Measurements from ENCODE around the gene EHBP1L1. TPM values are rescaled to one million over a fixed set of nuclear protein-coding genes. Genes with fewer than 3 reads are reported as not detected.

Gene EHBP1L1
- total and polyA plus RNA-seq, 2 of the 13 experiments (the other 11 are each of a cell fraction or from before 2014, with no cell fraction given), result 8.3 to 10.6 TPM

DNA sequence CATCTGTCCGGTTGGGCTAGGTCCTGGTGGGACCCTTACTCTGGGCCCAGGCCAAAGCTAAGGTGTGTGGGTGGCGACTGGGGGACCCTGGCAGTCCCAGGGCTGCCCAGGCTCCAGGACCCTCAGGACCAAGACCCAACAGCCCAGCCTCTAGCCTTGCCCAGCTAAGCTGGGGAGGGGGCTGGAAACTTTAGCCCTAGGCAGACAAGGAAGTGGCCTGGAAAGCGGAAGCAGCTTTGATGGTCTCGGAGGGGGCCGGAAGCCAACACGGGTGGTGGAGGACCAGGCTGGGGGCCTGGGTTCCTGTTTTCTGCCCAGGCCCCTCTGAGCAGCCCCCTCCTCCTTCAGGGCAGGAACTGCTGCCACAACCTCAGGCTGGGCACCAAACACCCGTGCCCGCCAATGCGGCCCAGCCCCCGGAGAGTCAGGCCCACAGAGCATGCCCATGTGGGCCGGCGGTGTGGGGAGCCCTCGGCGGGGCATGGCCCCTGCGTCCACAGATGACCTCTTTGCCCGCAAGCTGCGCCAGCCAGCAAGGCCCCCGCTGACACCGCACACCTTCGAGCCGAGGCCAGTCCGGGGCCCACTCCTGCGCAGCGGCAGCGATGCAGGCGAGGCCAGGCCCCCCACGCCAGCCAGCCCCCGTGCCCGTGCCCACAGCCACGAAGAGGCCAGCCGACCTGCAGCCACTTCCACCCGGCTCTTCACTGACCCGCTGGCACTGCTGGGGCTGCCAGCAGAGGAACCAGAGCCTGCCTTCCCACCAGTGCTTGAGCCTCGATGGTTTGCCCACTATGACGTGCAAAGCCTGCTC lies 64.8 kb downstream of the EHBP1L1 start:
- Histone ChIP-seq H3K9me3 (ENCODE audit: low read length) (no peaks in the 10 kb centered on the region), H4K20me1 (ENCODE audit: insufficient read depth, low read length) (no peaks in the 10 kb centered on the region), H2AFZ (ENCODE audit: low read length) (no peak overlapping the region), H3K4me1 (ENCODE audit: insufficient read depth, low read length) (peaks cover 50% of the 10 kb centered on the region), H3K27me3 (ENCODE audit: control insufficient read depth in 1 of 2, insufficient read depth in 2 of 2, low read length in 2 of 2) (no peaks in the 10 kb centered on the region), H3K4me3 (replicated peaks in 1 of 3; ENCODE audit: insufficient read depth in 1 of 3, low read depth in 2 of 3, low read length in 3 of 3) (no peak overlapping the region), H3K9ac (ENCODE audit: insufficient read depth, low read depth, low read length) (no peak overlapping the region), H3K79me2 (ENCODE audit: insufficient read depth, low read length) (no peaks in the 10 kb centered on the region), H3K4me2 (ENCODE audit: low read depth, low read length) (no peak overlapping the region), H3K36me3 (replicated peaks in 1 of 2; ENCODE audit: control insufficient read depth in 1 of 2, insufficient read depth in 2 of 2, low read length in 2 of 2) (peaks cover 2 to 15% of the 10 kb centered on the region in 2 experiments; a peak in 2 of 5 replicates), H3K27ac (ENCODE audit: extremely low read length, insufficient read depth, low read length) (no peak overlapping the region)
- no TSS peak for BruUV-seq (replicated peaks)
- ChIA-PET CTCF (ENCODE audit: low intra/inter-chr PET ratio, low total read pairs) (no interaction called here), POLR2A (interaction anchor here (1.3 to 2.1 kb wide), 2 partner anchors 11 to 24 kb away, joined by 3 to 6 read pairs; no protein-coding TSS in a partner anchor)
- DNase-seq (ENCODE audit: low spot score), result no peak
- intact Hi-C loops (cut with micrococcal nuclease; ENCODE audit: unreplicated experiment), result no loop called here
- FAIRE-seq, result no peak
- in situ Hi-C loops (cut with HindIII; ENCODE audit: extremely low pct_ligation_motif_present, low pct_unique_long_range_greater_than_20kb), result no loop called here
- WGBS (ENCODE audit: low lambda C conversion rate), result 98% methylated on average over 10 of the region's 35 CpGs
- TF ChIP-seq GFI1 (CRISPR knock-in tag; IDR thresholded peaks at IDR 0.05; ENCODE audit: borderline replicate concordance) (no peak), HDAC2 (CRISPR knock-in tag; IDR thresholded peaks at IDR 0.05) (no peak), SKIL (CRISPR knock-in tag; IDR thresholded peaks at IDR 0.05; ENCODE audit: borderline replicate concordance) (no peak), ZNF75D (CRISPR knock-in tag; IDR thresholded peaks at IDR 0.05; ENCODE audit: borderline replicate concordance) (no peak), TFDP2 (CRISPR knock-in tag; IDR thresholded peaks at IDR 0.05) (no peak), MAFG (CRISPR knock-in tag; IDR thresholded peaks at IDR 0.05) (no peak), POGZ (CRISPR knock-in tag; IDR thresholded peaks at IDR 0.05) (no peak)
- no peak for ATAC-seq

Data from HepG2 (cell line).